Jurkat, Clone E6-1 (cell line): ENCODE data around the gene FBXW12.

Experiments used
- DNase-seq: peaks from one replicate; pipeline ENCODE4 v3.0.0-alpha.2; 2011; ENCODE audit warnings: low read depth, low spot score
- H3K4me3 ChIP-seq: 2 replicates; pipeline ENCODE4 v1.5.1; 2011; ENCODE audit warnings: mild to moderate bottlenecking, low read length, control low read depth, moderate library complexity

Gene FBXW12

DNA sequence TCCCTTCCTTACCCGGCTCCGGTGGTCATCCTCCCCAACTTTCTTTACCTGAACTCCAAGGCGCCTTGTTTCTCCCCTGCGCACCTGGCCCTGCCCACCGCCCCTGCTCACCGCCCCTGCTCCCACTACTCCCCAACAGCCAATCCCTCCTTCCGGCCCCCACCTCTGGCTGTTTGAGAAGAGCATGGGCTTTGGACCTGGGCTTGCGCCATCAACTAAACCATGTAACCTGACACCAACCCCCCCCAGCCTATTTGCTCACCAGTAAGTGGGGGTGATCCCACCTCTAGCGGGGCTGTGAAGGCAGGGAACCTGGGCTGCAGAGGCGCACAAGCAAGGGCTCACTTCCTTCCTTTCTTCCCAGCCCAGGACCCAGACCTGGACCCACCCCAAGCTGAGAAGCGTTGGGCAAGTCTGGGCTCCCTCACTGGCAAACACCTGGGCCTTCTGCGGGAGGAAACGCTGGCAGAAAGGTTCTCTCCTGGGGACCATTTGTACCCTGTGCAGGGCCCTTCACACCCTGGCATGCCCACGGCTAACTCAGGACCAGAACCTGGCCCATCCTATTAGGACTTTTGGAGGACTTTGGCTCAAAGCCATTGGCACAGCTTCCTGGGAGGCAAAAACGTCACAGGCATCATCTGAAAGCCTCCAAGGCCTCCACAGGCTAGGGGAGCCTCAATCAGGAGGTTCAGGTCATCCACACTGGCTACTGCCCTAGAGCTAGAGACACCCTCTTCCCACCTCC is 58.1 kb downstream of the FBXW12 start, which contains the start of gene PLXNB1:
PLXNB1 (minus strand) TSS at position 127 of the 748 bp plus-strand sequence. CDS start 5,475 bp downstream, outside the sequence.
- DNase-seq: no peak

DNA sequence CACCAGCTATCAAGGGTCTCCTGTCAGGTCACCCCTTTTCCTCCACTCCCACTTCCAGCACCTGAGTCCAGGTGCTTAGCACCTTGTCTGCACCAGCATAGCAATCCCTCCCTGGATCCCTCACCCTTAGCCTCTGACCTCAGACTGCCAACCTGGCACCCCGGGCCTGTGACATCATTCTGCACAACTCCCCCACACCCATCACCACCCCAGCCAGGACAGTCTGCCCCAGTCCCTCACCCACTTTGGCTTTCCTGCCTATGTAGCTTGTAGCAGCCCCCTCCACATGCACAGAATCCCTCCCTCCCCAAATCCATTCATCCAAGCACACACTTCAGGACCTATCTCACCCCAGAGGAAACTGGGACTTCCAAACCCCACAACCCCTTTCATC is 58.7 kb downstream of the FBXW12 start:
- no peak for DNase-seq
- H3K4me3 ChIP-seq: no peak overlapping the region

More for the DNA sequence above, 58.1 kb downstream of the FBXW12 start, which contains the start of gene PLXNB1:
- H3K4me3 ChIP-seq: peak within 1 kb of the TSS; percentile 57

GRCh38 chr3:48431224-48432029 is 59.4 kb downstream of the FBXW12 start:
- no peak overlapping the region for H3K4me3 ChIP-seq
- no peak for DNase-seq

DNA sequence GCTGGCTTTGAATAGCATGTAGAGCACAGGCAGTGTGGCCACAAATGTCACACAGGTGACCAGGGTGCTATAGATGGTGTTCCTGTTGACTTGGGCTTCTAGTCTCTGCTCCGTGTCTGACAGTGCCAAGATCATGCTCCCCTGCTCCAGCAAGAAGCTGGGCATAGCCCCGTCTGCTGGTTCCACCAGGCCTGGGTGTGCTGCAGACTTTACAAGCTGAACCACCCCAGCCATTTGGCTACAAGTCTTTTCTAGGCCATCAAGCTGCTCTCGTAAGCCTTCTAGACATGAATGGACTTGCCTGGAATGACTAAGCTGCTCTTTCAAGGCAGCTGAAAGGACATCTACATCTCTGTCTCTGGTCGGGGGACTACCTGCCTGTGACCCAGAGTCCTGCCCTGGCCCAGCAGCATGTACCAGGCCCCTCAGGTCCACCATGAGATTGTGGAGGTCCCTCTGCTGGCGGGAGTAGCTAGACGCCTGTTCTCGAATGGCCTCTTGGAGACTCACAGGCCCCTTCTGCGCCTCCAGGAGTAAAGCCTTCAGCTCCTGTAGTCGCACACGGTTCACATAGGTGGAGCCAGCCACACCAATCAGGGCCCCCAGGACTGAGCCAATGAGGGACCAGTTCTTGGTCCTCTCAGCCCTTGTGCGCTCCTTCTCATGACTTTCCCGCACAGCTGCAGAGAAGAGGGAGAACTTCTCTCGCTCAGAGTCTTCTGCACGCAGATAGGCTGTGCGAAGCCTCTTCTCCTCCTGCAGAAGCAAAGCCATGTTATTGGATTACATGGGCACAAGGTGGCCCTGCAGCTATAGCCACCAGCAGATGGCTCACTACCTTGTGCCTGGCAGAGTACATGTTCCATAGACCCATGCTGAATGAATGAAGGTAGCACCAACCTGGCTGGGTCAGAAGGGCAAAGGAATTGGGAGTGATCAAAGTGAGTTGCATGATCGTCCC is 60.7 kb downstream of the FBXW12 start:
- DNase-seq: no peak
- no peak overlapping the region for H3K4me3 ChIP-seq

DNA sequence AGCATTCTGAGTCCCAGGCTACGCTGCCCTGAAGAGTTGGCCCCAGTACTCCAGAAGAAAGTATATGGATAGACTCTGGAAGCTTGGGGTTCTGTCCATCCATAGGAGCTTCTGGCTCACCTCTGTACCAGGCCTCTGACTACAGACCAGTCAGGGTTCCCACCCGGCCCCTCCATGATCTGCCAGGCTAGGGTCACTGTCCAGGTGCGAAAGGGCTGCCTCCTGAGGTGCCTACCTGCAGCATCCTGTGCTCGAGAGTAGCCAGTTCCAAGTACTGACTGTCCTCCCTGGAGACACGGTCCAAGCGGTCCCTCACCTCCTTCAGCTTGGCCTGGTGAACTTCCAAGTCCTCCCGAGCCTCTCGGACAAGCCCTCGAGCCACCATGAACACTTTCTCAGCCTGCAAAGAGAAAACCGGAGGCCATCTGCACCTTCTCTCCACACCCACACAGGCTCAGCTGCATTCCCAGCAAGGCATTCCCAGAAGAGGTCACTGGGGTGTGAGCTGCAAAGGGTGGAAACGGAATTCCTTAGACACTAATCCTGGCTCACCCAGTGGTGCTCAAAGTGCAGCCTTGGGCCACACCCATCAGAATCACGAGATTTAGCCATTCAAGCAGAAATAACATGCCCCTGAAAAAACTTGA is 61.6 kb downstream of the FBXW12 start:
- no peak overlapping the region for H3K4me3 ChIP-seq
- DNase-seq: no peak

GRCh38 chr3:48434591-48435222 is 62.7 kb downstream of the FBXW12 start:
- DNase-seq: peak; percentile 32

GRCh38 chr3:48435223-48435595 is 63.2 kb downstream of the FBXW12 start:
- DNase-seq: no peak
- H3K4me3 ChIP-seq: no peak overlapping the region

More at GRCh38 chr3:48434591-48435222, 62.7 kb downstream of the FBXW12 start:
- no peak overlapping the region for H3K4me3 ChIP-seq

DNA sequence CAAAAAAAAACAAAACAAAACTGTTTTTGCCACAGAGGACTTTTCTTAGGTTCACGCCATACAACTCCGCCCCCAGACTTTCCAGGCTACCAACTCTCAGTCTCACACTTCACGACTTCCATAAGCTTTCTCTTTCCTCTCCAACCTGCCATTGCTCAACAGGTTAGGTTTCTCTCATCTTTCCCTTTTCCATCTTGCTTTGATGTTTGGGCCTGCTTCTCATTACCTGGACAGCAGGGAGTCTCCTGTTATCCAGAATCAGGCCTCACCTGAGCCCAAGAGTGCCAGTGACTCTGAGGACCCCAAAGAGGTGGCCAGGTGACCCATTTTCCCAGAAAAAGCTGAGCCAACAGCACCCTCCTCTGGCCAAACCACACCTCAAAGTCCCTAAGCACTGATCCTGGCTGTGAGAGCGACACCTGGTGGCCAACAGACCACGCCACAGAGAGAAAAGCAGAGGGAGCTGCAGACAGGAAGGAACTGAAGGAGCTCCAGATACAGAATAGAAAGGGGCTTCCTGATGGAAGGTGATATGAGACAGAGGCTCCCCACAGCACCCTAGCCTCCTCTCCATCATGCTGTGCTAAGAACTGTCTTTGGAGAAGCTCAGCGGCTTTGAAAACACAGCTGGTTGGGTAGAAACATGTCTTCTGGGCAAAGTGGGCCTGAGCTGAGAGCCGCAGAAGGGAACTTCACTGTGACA is 63.9 kb downstream of the FBXW12 start:
- no peak overlapping the region for H3K4me3 ChIP-seq
- peak; percentile 85 for DNase-seq

GRCh38 chr3:48436477-48436787 is 64.4 kb downstream of the FBXW12 start:
- no peak overlapping the region for H3K4me3 ChIP-seq
- no peak for DNase-seq

DNA sequence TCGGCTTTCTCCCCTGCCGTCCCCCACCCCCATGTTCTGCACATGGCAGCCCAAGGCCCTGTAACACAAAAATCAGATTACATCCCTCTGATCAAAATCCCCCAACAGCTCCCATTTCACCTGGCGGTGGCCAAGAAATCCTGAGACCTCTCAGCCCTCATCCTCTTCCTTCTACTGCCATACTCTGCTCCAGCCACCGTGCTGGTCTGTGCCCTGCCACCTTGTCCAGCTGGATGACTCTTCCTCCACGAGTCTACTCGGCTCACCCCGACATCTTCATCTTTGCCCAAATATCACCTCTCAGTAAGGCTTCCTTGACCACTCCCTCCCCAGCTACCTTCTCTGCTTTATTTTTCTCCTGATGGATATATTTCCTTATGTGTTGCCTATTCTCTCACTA is 64.8 kb downstream of the FBXW12 start:
- no peak overlapping the region for H3K4me3 ChIP-seq
- DNase-seq: no peak

DNA sequence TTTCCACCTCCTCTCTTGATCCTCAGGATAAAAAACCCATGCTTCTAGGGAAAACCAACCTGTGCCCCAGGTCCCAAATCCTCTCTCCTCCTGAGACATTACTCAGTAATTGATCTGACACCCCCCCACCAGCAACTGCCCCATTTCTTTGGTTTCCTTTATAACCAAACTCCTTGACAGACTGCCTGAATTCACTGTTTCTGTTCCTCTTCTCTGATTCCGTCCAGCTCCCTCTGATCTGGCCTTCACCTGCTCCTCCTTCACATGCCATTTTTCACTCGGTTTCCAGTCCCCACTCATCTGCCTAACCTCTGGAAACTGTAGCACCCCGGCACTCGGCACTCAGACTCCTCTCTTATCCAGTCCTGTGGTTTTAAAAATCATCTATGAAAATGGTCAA is 65.8 kb downstream of the FBXW12 start:
- no peak for DNase-seq
- H3K4me3 ChIP-seq: no peak overlapping the region

DNA sequence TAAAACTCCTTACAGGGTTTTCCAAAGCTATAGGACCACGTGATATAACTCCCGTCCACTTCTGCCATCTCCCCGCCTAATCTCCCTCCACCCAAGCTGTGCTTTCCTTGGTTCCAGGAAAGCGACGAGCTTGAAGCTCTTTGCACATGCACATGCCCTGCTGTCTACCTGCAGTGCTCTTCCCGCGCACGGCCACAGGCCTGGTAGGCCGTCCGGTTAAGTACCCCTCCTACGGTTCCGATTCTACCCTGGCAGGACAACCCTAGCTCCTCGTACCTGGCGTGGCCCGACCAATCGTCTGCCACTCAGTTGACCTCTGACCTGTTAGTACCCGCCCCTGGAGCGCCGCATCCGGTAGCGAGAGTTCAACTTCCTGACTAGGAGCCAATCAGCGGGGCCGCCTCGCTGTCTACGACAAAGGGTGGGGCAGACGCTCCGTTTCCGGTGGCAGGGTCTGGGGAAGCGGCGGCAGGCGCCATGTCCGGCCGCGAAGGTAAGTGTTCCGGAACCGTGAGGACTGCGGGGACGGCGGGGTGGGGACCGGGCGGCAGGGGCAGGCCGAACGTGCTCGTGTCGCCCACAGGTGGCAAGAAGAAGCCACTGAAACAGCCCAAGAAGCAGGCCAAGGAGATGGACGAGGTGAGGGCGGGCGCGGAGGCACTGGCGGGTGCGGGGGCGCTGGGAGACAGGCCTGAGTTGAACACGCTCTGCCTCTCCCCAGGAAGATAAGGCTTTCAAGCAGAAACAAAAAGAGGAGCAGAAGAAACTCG is 68.0 kb downstream of the FBXW12 start, which contains the start of the genes CCDC51 and TMA7:
CCDC51 (minus strand) TSS at position 300 of the 770 bp plus-strand sequence. CDS start 4,991 bp downstream, outside the sequence.
TMA7 (plus strand) TSS at position 438 of the 770 bp plus-strand sequence; CDS start at position 478, 40 bp downstream.
- peak within 1 kb of the TSS; percentile 98 for H3K4me3 ChIP-seq
- DNase-seq: peak; percentile 95

DNA sequence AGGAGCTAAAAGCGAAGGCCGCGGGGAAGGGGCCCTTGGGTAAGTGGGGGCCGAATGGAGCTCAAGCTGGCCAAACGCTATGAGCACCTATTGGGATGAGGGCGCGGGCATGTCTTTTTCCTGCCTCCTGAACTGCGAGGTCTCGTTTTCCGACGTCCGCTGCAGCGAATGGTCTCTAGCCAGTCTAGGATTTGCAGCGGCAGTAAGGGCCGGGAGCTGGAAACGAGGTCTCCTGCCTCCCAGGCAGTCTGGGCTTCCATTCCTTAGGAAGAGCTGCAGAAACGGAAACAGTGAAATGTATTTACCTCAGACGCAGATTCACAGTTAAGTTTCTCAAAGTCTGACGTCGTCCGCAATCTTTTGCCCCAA is 68.6 kb downstream of the FBXW12 start:
- peak overlapping the region; percentile 98 for H3K4me3 ChIP-seq
- DNase-seq: no peak

GRCh38 chr3:48441940-48442339 is 69.9 kb downstream of the FBXW12 start:
- no peak for DNase-seq
- H3K4me3 ChIP-seq: peak overlapping the region; percentile 98; the same call in 1 of the 2 replicates
